Left renal cortex interstitium (tissue), 4 donors: ENCODE measurements around the gene ATP6V0C. TPM values are rescaled to one million over a fixed set of nuclear protein-coding genes. Genes with fewer than 3 reads are reported as not detected.

Source experiments
- DNase-seq, 4 donors: peaks; one replicate each; pipeline ENCODE4 v3.0.0-alpha.2; 2013; ENCODE audit warnings: low read depth in 4 of 4, low spot score in 2 of 4, missing footprints in 1 of 4
- polyA plus RNA-seq, 4 donors: library from polyadenylated mRNA; unstranded; fragments of 120-200 nt; gene quantifications; one replicate each; pipeline ENCODE4 v1.2.1, GENCODE V29; 2013; ENCODE audit not compliant: insufficient read length in 4 of 4

The ATP6V0C gene
- polyA plus RNA-seq, 4 donors, result 156 to 274 (median 248) TPM

- DNase-seq, result no peak
These were observed 25.7 kb upstream of the ATP6V0C start for GRCh38 chr16:2487903-2488531.

- DNase-seq, result no peak
These were observed 24.2 kb upstream of the ATP6V0C start for GRCh38 chr16:2489581-2489980.

DNA sequence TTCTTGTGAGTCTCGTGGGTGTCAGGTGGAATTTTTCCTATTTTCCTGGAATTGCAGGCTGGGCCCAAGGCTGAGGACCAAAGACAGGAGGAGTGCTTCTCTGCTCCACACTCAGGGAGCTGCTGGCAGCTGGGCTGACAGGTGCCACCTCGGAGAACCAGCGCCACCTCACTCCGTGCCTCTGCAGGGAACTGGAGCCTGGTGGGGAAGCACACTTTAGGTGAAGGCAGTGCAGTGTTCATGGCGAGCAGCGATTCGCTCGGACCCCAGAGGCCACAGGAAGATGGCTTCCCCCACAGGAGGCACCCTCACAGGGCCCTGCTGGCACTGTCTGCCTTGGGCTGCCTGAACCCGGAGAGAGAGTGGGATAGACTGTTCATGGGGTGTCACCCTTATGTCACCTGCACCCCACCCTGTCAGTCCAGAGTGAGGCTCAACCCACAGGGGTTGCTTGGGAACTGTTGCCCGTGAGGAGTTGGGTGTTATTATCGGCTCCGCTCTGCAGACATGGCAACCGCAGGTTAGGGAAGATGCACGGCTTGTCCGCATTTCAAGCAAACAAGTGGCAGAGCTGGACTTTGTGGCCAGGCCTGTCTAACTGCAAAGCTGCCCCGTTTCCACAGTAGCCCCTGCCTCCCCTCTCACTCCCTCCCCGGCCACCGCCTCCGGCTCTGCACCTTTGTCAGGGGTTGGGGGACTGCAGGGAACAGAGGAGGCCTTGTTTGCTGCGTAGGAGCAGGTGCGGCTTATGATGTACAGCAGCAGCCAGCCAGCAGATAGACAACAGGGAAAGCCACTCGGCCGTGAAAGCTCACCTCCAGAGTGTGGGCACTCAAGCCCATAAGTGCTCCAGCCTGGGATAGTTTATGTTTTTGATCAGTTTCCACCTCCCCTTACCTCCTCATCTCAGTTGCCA lies 23.3 kb upstream of the ATP6V0C start:
- DNase-seq, result no peak

GRCh38 chr16:2492292-2492691 lies 21.5 kb upstream of the ATP6V0C start:
- DNase-seq, result no peak

- no peak for DNase-seq
These were observed 20.1 kb upstream of the ATP6V0C start for GRCh38 chr16:2493605-2494004.

DNA sequence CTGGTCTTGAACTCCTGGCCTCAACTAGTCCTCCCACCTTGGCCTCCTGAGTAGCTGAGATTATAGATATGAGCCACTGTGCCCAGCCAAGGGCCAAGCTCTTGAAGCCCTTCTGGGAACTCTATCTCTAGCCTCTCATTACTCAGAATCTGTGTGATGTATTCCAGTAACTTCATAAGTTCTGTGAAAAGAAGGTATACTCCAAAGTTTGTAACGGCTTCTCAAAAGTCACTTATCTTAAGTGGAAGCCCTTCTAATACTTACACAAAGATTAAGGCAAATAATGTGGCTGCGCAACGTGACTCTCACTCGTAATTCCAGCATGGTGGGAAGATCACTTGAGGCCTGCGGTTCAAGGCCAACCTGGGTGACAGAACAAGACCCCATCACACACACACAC lies 19.1 kb upstream of the ATP6V0C start:
- DNase-seq, result no peak

DNA sequence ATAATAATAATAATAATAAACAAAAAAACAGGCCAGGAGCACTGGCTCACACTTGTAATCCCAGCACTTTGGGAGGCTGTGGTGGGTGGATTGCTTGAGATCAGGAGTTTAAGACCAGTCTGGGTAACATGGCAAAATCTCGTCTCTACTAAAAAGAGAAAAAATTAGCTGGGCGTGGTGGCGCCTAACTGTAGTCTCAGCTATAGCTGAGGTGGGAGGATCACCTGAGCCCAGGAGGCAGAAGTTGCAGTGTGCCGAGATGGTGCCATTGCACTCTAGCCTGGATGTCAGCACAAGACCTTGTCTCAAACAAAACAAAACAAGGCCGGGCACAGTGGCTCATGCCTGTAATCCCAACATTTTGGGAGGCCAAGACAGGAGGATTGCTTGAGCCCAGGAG lies 18.7 kb upstream of the ATP6V0C start:
- DNase-seq, result no peak

GRCh38 chr16:2496223-2497115 lies 17.3 kb upstream of the ATP6V0C start:
- DNase-seq, result no peak

GRCh38 chr16:2497116-2497630 lies 16.6 kb upstream of the ATP6V0C start:
- DNase-seq, result no peak

- DNase-seq, result no peak
These were observed 15.9 kb upstream of the ATP6V0C start for GRCh38 chr16:2497695-2498484.

GRCh38 chr16:2498531-2499253 lies 15.1 kb upstream of the ATP6V0C start:
- DNase-seq, result no peak

DNA sequence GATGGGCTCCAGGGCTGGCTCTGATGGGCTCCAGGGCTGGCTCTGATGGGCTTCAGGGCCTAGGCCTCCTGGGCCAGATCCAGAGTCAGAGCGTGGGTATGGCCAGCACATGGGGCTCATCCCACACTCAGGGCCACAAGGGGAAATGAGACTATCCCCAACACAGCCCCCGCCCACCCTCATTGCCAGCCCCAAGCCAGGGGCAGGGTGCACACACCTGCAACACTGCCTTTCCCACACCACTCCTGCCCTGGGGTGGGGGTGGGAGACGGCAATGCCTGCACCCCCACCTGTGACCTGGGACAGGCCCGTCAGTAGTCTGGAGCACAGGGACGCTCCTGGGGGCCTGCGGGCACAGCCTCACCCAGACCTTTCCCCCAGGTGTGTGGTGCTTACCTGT lies 14.3 kb upstream of the ATP6V0C start:
- no peak for DNase-seq

DNA sequence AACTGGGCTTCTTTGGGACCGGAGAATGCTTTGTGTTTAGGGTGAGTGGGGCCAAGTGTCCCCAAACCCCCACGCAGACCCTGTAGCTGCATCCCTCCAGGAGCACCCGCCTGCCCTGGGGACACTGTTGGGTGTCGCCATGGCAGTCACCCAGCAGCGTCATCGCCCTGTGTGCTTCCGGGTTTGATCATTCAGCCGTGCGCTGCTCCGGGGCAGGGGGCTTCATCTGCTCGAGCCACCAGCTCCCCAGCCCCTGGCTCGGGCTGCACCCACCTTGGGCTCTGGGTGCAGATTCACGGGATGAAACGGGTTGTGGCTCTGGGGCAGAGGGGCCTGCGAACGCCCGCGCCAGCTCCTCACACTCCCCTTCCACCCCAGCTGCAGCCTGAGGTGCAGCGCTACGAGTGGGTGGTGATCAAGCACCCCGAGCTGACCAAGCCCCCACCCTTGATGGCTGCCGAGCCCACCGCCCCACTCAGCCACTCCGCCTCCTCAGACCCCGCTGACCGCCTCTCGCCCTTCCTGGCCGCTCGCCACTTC lies 13.8 kb upstream of the ATP6V0C start:
- DNase-seq, result no peak

DNA sequence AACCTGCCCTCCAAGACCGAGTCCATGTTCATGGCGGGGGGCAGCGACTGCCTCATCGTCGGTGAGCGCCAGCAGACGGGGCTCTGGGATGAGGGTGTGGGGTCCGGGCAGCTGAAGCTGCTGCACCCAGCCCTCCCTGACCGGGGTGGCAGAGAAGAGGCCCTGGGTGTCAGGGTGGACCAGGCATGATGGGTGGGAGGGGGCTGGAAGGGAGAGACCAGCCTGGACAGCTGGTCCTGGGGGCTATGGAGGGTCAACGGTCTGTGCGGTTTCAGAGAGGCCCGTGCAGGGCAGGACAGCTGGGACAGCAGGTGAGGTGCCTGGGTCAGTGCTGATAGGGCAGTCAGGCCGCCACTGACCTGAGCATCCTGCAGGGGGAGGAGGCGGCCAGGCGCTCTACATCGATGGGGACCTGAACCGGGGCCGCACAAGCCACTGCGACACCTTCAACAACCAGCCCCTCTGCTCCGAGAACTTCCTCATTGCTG lies 13.3 kb upstream of the ATP6V0C start:
- DNase-seq, result no peak

GRCh38 chr16:2500918-2501750 lies 12.6 kb upstream of the ATP6V0C start:
- DNase-seq, result peak; percentile 74 to 84 (median 81)

DNA sequence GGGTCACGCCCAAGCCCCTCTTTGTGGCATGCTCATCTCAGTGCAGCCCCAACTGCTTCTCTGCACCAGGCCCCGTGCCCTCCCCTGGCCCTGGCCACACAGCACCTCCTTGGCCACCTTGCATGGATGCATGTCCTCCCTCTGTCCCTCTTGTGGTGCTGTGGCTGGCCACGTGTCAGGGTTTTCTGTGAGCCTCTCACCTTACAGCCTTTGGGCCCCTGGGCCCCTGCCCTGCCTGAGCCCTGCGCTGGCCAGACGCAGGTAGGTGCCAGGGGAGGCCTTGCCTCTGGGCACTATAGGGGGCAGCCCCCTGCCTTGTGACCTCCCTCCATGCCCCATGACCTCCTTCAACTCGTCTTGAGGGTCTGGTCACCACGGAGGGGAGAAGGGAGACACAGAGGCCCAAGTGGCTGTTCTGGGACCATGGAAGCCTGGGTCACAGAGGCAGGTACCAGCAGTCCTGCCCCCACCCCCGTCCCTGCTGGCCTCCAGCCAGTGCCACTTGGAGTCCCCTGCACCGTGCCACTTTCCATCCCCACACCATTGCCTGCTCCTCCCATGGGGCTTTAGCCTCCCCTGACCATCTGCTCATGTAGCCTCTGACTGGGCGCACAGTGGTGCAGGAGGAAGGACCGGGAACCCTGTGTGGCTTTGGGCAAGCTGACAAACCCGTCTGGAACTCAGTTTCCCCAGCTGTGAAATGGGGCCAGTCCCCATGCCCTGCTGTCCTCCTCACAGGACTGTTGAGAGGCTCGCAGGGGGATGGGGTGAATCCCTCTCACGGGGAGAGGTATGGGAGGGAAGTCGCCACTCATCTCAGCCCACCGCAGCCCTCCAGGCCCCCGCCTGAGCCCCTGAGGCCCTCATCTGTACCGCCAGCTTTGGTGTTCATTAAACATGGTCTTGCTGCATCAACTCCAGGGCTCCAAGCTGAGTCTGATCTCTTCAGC lies 11.5 kb upstream of the ATP6V0C start:
- no peak for DNase-seq

DNA sequence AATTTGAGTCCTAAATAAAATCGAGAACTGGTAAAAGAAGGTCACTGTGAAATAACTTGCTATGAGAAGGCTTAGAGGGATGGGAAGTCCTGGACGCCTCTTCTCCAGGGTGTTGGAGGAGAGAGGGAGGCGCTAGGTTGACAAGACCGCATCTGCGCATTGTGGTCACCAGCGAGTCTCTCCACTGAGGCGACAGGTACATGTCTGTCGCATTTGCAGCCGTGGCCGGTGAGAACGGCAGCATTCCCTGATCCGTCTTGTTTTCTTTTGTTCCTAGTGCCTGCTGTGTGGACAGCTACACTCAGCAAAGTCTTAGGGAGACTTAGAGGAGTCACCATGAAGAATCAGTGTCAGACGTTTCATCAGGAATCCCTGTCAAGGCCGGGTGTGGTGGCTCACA lies 8.1 kb upstream of the ATP6V0C start:
- no peak for DNase-seq
